ENCODE measurements around the gene GPR26.

The GPR26 gene

DNA sequence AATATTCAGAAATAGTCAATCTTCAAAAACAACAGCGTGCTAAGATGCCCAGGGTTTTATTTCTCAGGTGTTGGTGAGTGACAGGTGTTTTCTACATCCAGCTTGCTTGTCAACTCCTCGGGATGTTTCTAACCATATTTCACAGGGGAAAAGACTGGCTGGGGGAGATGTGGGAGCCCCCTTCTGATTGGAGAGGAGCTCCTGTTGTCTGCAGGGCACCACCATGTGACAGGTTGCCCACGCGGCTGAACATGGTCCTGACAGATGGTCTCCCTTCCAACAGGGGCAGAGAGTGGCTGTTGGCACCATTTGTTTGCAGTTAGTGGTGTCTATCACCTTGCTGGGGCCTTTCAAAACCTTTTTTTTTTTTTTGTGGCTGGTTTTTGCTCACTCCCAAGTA lies 16.5 kb upstream of the GPR26 start:
- no peak for DNase-seq

GRCh38 chr10:123651421-123652047 lies 14.6 kb upstream of the GPR26 start:
- no peak for DNase-seq

GRCh38 chr10:123655751-123656150 lies 10.4 kb upstream of the GPR26 start:
- no peak for DNase-seq

DNA sequence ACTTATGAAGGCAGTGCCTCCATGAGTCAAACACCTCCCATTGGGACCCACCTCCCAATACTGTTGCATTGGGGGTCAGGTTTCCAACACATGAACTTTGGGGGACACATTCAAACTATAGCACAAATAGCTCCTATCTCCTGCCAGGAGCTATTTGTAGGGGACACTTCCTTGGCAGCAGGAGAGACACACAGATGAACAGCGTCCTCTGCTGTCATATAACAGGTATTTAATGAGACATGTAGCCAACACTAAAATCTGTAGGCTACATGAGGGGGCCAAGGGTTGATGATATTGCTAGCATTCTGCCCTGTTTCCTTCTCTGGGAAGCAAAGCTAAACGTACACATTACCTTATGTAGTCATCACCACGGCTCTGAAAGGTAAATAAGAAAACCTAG lies 2.6 kb upstream of the GPR26 start:
- no peak for DNase-seq

DNA sequence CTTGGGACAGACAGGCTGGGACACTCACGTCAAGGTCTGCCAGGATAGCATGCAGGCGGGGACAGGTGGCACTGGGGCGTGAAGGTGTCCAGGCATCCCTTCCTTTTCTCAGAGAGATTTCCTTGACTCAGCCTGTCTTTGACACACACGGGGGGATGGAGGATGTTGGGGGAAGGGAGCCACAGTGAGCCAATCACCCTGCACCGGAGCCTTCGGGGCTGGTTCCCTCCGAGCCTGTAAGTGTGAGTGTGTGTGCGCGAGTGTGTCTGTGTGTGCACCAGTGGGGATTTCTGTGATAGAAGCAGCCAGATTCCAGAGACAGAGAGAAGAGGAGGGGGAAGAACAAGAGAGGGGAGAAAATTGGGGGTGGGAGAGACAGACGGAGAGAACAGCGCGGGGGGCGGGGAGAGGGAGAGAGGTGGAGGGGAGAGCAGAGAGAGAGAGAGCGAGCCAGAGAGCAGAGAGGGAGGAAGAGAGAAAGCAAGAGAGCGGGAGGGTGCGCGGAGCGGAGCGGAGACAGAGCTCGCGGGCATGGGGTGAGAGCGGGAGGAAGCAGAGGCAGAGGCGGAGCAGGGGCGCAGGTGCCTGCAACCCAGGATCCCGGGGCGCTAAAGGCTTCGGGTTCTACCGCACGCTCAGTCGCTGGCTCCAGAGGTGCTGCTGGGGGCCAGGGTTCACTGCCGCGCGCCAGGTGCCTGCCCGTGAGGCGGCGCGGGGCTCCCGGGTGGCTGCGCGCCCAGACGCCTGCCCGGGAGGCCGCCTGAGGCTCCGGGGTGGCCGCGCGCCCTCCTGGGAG lies 466 bp upstream of the GPR26 start:
- DNase-seq = no peak

- DNase-seq = no peak
Measured at GRCh38 chr10:123669886-123670285, 3.7 kb downstream of the GPR26 start.

DNA sequence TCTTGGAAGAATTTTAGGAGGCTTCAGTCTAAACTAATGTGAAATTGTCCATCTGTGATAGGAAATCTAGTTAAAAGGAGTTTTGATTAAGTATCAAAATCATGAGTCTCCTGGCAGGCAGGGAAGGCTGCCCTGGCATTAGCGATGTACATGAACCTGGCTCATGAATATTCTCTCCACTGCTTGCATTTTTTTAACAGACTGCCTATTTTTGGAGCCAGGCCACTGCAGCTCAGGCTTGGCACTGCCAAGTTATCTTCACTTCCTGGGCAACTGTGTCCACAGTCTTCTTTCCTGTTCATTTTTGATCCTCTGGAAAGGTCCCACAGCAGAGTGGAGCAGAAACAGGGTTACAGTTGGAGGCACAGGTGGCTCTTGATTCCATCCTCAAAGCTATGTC lies 7.0 kb downstream of the GPR26 start:
- DNase-seq = no peak

DNA sequence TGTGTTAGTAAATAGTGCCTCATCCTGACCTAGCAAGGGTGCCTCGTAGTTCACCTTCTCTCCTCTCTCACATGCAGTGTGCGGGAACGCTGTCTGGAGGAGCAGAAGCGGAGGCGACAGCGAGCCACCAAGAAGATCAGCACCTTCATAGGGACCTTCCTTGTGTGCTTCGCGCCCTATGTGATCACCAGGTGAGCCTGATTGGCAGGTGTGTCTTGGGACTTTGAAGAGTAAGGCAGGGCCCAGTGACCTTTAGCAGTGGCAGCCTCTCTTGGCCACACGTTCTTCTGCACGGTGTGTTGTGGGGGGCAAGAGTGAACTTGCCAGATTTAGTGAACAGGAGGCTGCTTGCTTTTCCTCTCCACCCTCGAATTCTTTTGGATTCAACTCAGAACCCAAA lies 8.6 kb downstream of the GPR26 start:
- DNase-seq = no peak

DNA sequence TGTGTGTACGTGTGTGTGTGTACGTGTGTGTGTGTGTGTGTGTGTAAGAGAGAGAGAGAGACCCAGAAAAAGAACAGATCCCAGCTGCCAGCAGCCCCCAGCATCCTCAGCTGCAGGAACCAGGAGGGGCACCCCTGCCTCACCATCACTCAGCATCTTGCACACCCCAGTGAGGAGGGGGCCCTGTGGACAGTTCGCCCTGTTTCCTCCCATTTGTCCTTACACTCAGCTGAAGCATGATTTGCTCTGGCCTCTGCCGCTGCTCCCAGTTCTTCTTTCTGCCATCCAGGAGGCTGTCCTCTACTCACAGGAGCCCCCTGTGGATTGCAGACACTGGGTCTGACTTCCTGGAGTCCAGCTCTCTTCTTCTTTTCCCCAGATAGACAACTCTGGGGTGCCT lies 9.7 kb downstream of the GPR26 start:
- DNase-seq = no peak

- DNase-seq = no peak
Measured at GRCh38 chr10:123677556-123677955, 11.4 kb downstream of the GPR26 start.

DNA sequence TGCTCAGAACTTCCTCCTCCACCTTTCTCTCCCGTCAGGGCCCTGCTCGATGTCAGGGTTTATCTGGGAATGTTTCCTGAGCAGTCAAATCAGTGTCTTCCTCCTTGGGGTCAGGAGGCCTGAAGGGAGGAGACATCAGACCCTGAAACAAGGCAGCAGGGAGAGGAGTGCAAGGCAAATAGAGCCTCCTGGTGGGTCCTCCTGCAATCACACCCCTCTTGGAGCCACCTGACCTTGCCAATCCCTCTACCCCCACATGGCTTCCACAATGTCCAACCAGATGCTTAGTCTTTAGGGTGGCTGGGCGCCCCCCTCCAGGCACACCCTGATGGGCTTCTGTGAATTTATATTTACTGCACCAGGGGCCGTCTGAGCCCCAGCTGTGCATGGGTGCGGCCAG lies 12.2 kb downstream of the GPR26 start:
- no peak for DNase-seq

DNA sequence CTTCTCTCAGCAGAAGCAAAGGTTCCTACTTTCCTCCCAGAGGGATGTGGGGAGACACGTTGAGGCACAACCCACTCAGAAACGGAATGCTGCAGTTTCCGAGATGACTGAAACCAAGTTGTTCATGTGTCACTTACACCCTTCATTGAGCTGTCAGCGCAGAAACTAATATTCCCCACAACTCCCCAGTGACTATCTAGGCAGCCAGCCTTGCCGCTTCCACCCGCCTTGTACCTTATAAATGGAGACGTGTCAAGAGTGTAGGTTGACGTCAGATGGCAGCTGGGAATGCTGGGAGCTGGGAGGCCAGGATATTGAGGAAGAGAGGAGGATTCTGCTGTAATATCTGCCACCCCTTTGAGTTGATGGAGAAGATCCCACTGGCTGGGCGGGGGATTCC lies 15.1 kb downstream of the GPR26 start:
- no peak for DNase-seq

GRCh38 chr10:123682477-123682876 lies 16.3 kb downstream of the GPR26 start:
- no peak for DNase-seq

DNA sequence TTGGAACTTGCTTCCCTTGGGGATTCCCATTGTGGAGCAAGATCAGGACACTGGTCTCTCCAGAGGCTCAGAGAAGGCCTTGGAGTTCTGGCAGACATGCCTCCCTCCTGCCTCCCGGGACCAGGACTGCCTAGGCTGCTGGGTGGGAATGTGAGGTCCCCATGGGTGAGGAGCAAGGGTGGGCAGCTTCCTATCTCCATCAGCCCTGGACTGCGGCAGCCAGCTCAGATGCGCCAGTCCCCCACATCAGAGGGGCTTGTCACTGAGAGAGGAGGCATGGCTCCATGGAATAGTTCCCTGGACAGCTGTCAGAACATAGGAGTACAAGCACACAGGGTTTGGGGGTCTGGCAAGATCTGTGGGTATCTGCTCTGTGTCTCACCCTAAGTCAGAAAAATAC lies 17.3 kb downstream of the GPR26 start:
- no peak for DNase-seq

GRCh38 chr10:123683865-123684264 lies 17.7 kb downstream of the GPR26 start:
- DNase-seq = no peak

- no peak for DNase-seq
Measured at GRCh38 chr10:123685260-123685659, 19.1 kb downstream of the GPR26 start.

GRCh38 chr10:123687758-123688157 lies 21.6 kb downstream of the GPR26 start:
- DNase-seq = no peak

- no peak for DNase-seq
Measured at GRCh38 chr10:123689880-123690279, 23.7 kb downstream of the GPR26 start.

DNA sequence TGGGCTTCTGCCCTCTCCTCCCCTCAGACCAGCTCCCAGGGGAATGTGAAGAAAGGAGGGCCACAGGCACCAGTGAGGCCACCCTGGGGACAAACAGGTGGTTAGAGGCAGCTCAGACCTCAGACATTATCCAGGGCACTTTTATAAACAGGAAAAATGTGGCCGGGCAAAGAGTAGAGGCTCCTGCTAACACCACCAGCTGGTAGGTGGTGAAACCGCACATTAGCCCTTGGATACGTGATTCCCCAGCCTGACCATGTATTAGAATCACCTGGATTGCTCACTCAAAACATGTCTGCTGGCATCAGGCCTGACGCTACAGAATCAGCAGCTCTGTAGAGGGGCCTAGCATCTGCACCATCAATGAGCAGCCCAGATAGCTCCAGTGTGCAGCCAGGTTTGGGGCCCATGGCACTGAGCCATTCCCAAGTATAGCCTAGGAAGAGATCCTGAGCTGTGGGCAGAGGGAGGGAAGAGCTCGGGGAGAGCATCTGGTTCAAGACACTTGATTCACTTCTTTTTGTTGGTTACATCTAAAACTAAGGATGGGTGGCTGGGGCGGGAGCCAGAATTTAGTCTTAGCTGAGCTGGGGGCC lies 37.1 kb downstream of the GPR26 start:
- no peak for DNase-seq

- no peak for DNase-seq
Measured at GRCh38 chr10:123704076-123704475, 37.9 kb downstream of the GPR26 start.

DNA sequence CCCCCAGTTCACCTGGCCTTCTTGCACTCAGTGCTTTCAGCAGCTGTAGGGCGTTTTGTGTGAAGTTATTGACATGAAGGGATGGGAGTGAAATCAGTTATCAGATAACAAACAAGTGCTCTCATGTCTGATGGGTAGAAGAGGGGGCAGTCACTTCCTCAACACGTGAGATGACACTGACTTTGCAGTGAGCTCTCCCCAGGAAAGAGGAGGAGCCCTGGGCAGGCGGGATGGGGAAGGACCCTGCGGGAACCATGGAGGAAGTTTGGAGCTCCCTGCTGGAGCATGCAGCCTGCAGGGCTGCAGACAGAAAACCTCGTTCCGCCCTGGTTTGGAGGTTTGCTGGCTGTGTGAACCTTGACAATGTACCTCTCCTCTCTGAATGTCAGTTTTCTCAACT lies 38.7 kb downstream of the GPR26 start:
- no peak for DNase-seq

GRCh38 chr10:123706236-123706635 lies 40.1 kb downstream of the GPR26 start:
- DNase-seq = no peak

DNA sequence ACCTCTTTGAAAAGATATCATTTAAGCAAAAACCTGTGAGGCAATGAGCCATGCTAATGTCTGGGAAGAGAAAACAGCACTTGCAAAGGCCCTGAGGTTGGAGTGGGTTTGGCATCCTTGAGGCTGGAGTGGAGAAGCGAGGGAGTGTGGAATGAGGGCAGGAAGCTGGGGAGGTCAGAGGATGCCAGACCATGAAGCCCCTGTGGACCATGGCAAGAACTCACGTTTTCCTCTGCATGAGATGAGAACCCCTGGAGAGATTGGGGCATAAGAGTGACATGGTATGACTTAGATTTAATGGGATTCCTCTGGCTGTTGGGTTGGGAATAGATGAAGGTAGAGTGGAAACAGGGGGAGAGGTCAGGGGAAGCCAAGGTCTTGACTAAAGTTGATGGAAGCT lies 49.4 kb downstream of the GPR26 start:
- no peak for DNase-seq

GRCh38 chr10:123717336-123717735 lies 51.2 kb downstream of the GPR26 start:
- DNase-seq = no peak

Measured in activated CD4-positive, alpha-beta T cell treated with anti-CD3 and anti-CD28 coated beads, Interleukin-2, amount 50 U/mL, for 16 hours (primary cell).